ENCODE results near the gene FEM1B.

Gene FEM1B

GRCh38 chr15:68330416-68330815 is 52.9 kb downstream of the FEM1B start:
- DNase-seq = no peak

GRCh38 chr15:68330901-68331300 is 53.4 kb downstream of the FEM1B start:
- no peak for DNase-seq

GRCh38 chr15:68332266-68332665 is 54.7 kb downstream of the FEM1B start:
- no peak for DNase-seq

- no peak for DNase-seq
These were observed 56.4 kb downstream of the FEM1B start for GRCh38 chr15:68333775-68334470.

GRCh38 chr15:68334661-68335124 is 57.1 kb downstream of the FEM1B start:
- DNase-seq = no peak

GRCh38 chr15:68335251-68335650 is 57.7 kb downstream of the FEM1B start:
- DNase-seq = no peak

GRCh38 chr15:68335655-68336054 is 58.1 kb downstream of the FEM1B start:
- no peak for DNase-seq

- no peak for DNase-seq
These were observed 59.0 kb downstream of the FEM1B start for GRCh38 chr15:68336516-68336915.

- no peak for DNase-seq
These were observed 60.3 kb downstream of the FEM1B start for GRCh38 chr15:68337826-68338225.

- DNase-seq = no peak
These were observed 61.9 kb downstream of the FEM1B start for GRCh38 chr15:68339481-68339880.

- DNase-seq = no peak
These were observed 63.5 kb downstream of the FEM1B start for GRCh38 chr15:68340726-68341671.

GRCh38 chr15:68341760-68342725 is 64.5 kb downstream of the FEM1B start:
- DNase-seq = no peak

GRCh38 chr15:68343579-68344225 is 66.2 kb downstream of the FEM1B start:
- no peak for DNase-seq

- DNase-seq = no peak
These were observed 67.1 kb downstream of the FEM1B start for GRCh38 chr15:68344600-68344999.

Data from CD4-positive, alpha-beta T cell treated with Interleukin-10 for 1 hour (primary cell).